Body of pancreas (tissue), 4 donors: ENCODE data around the gene PANX2. TPM values are rescaled to one million over a fixed set of nuclear protein-coding genes. Genes with fewer than 3 reads are reported as not detected.

ENCODE experiments used
- ATAC-seq: fragments of 150-250 bp; one replicate; pipeline ENCODE4 v1.9.1; 2016
- DNase-seq, 4 donors: peaks; one replicate each; pipeline ENCODE4 v3.0.0-alpha.2; 2019
- H3K27ac ChIP-seq, 4 donors: fragments of 200-600 bp; sonication (generic); 1 replicate in 3 of 4; 2 replicates in 1 of 4; pipeline versions ENCODE4 v1.5.1 to v1.6.1; 2016 to 2019; ENCODE audit warnings: mild to moderate bottlenecking in 1 of 4, mixed read lengths in 1 of 4, moderate library complexity in 1 of 4
- H3K27me3 ChIP-seq, 2 donors: fragments of 200-600 bp; sonication (generic); one replicate each; pipeline ENCODE4 v1.6.0; 2016; ENCODE audit warnings: mild to moderate bottlenecking in 1 of 2
- H3K36me3 ChIP-seq, 2 donors: fragments of 200-600 bp; sonication (generic); replicated peaks in 1 of 2; 2 replicates each; pipeline ENCODE4 v1.5.1; 2016; ENCODE audit warnings: low read depth in 2 of 2; ENCODE audit not compliant: insufficient read depth in 1 of 2
- H3K4me1 ChIP-seq: fragments of 200-600 bp; sonication (generic); one replicate; pipeline ENCODE4 v1.6.0; 2016
- H3K4me3 ChIP-seq, 2 donors: fragments of 200-600 bp; sonication (generic); 1 replicate in 1 of 2; 2 replicates in 1 of 2; pipeline ENCODE4 v1.5.1; 2016 to 2019
- H3K9me3 ChIP-seq, 3 donors: fragments of 200-600 bp; sonication (generic); 1 replicate in 2 of 3; 2 replicates in 1 of 3; pipeline ENCODE4 v1.5.1; 2016
- POLR2A ChIP-seq, 3 donors: fragments of 450-650 bp; IDR thresholded peaks; one replicate each; pipeline ENCODE4 v1.6.1; 2016; ENCODE audit warnings: antibody characterized with exemption in 3 of 3, mild to moderate bottlenecking in 2 of 3
- WGBS, 2 donors: methylation state at CpG; one replicate each; pipeline ENCODE4 v1.1.5; 2017; 5-methylcytosine and 5-hydroxymethylcytosine counted together
- intact Hi-C: fragments of 100-400 bp; cut with DNase I; formaldehyde crosslinking; loops from one replicate; pipeline ENCODE4 v1.15.1; 2023
- total RNA-seq, 2 donors: library from RNA; depleted of rRNA; stranded (reverse); fragments of >200 nt; gene quantifications; one replicate each; pipeline ENCODE4 v1.1.0, GENCODE V29; 2016
- TF ChIP-seq, protein P1 (sequence below), 7 experiments: fragments of 450-650 bp in 4 of 7; fragments of 200-600 bp in 3 of 7; sonication (generic) in 3 of 7; IDR thresholded peaks; one replicate each; pipeline ENCODE4 v1.5.1; 2016 to 2019; ENCODE audit warnings: antibody characterized with exemption in 7 of 7

The PANX2 gene
- total RNA-seq, 2 donors from 2014 or later: 0.33 to 3.1 TPM

DNA sequence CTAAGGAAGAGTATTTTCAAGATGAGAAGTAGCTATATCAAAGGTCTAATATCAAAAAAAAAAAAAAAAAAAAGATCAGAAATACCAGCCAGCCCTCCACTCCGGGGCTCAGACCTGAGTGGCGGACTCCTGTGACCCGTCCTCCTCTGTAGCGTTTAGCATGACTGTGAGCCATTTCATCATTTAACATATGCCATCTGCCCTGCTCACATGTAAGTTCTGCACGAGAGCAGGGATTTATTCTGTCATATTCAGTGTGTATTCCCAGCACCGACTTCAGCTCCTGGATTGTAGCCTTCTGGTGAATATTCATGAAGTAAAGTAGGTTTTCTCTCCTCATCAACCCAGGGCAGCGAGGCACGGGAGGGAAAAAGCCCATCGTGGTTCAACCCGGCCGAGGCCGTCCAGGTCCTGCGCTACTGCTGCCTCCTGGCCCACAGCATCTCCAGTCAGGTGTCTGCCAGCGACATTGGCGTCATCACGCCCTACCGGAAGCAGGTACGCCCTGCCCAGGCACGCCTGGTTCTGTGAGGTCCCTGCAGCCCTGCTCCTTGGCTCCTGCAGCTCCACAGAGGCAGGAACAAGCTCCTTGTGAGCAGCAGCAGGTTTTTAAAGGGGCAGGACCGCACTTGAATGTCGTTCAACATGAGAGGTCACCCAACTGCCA is 12.7 kb upstream of the PANX2 start:
- Histone ChIP-seq H3K9me3 (no peaks in the 10 kb centered on the region), H3K4me1 (no peaks in the 10 kb centered on the region), H3K4me3 (no peak overlapping the region), H3K36me3 (no peaks in the 10 kb centered on the region), H3K27ac (no peak overlapping the region), H3K27me3 (no peaks in the 10 kb centered on the region)
- intact Hi-C loops: no loop called here
- WGBS, 2 donors: 64 to 73% methylated on average over 18 to 21 of the region's 21 CpGs
- DNase-seq (no peak), ATAC-seq (no peak)
- TF ChIP-seq POLR2A (IDR thresholded peaks at IDR 0.05): no peak
- TF ChIP-seq, protein P1, sequence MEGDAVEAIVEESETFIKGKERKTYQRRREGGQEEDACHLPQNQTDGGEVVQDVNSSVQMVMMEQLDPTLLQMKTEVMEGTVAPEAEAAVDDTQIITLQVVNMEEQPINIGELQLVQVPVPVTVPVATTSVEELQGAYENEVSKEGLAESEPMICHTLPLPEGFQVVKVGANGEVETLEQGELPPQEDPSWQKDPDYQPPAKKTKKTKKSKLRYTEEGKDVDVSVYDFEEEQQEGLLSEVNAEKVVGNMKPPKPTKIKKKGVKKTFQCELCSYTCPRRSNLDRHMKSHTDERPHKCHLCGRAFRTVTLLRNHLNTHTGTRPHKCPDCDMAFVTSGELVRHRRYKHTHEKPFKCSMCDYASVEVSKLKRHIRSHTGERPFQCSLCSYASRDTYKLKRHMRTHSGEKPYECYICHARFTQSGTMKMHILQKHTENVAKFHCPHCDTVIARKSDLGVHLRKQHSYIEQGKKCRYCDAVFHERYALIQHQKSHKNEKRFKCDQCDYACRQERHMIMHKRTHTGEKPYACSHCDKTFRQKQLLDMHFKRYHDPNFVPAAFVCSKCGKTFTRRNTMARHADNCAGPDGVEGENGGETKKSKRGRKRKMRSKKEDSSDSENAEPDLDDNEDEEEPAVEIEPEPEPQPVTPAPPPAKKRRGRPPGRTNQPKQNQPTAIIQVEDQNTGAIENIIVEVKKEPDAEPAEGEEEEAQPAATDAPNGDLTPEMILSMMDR (IDR thresholded peaks at IDR 0.05): no peak

DNA sequence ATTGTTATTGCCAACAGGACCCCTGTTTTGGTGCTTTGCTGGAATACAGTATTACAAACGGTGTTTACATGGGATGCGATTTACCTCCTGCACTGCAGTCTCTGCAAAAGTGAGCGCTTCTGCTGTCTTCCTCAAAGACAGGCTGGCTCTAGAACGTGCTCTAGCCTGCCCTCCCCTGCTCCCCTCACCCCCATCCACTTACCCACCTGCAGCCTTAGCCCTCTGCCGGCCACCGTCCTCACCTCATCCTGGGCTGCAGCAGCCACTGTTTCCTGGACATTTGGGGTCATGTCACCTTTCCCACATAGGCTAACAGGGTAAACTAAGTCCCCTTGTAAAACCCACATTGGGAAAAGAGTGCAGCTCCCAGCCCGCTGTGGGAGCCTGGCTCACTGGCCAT is 9.6 kb upstream of the PANX2 start:
- Histone ChIP-seq H3K36me3 (no peaks in the 10 kb centered on the region), H3K9me3 (no peaks in the 10 kb centered on the region), H3K4me1 (no peaks in the 10 kb centered on the region), H3K4me3 (no peak overlapping the region), H3K27me3 (no peaks in the 10 kb centered on the region), H3K27ac (no peak overlapping the region)
- WGBS, 2 donors: 89 to 90% methylated on average over 7 of the region's 7 CpGs
- no peak for DNase-seq
- intact Hi-C loops: no loop called here
- no peak for ATAC-seq
- TF ChIP-seq POLR2A (IDR thresholded peaks at IDR 0.05): no peak
- TF ChIP-seq, protein P1 (IDR thresholded peaks at IDR 0.05): no peak

GRCh38 chr22:50161508-50162390 is 8.8 kb upstream of the PANX2 start:
- no peaks in the 10 kb centered on the region for H3K27me3 ChIP-seq
- 75 to 83% methylated on average over 6 to 23 of the region's 23 CpGs for WGBS, 2 donors

DNA sequence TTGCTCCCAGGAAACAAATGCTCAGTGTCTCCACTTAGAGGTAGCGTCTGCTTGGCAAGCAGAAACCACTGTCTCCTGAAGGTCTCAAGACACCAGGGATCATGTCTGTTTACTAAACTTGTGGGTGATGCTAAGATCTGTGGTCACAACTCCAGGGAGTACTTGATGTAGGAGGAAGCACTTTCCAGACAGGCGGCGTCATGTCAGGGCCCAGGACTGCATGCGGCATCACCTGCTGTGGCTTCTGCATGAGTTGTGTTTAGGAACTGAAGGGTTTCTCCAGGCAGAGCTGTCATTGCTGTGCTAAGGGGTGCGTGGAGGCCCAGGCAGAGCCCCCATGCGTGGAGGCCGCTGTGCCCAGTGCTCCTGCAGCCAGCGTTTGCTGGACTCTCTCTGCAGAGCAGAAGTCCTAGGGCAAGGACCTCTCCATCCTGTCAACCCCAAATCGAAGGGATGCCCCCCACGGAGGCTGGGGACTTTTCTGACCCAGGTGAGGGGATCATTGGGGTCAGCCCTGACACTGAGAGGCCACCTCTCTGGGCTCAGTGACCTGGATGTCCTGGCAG is 8.1 kb upstream of the PANX2 start:
- no peak for ATAC-seq
- intact Hi-C loops: no loop called here
- Histone ChIP-seq H3K9me3 (no peaks in the 10 kb centered on the region), H3K27me3 (no peaks in the 10 kb centered on the region), H3K4me1 (no peaks in the 10 kb centered on the region), H3K4me3 (no peak overlapping the region), H3K27ac (no peak overlapping the region), H3K36me3 (no peaks in the 10 kb centered on the region)
- DNase-seq: no peak
- WGBS, 2 donors: 77 to 83% methylated on average over 8 to 10 of the region's 10 CpGs
- TF ChIP-seq POLR2A (IDR thresholded peaks at IDR 0.05): no peak
- TF ChIP-seq, protein P1 (IDR thresholded peaks at IDR 0.05): no peak

More at GRCh38 chr22:50161508-50162390, 8.8 kb upstream of the PANX2 start:
- Histone ChIP-seq H3K4me3 (no peak overlapping the region), H3K36me3 (no peaks in the 10 kb centered on the region), H3K4me1 (no peaks in the 10 kb centered on the region), H3K9me3 (no peaks in the 10 kb centered on the region), H3K27ac (no peak overlapping the region)
- intact Hi-C loops: no loop called here
- TF ChIP-seq, protein P1 (IDR thresholded peaks at IDR 0.05): no peak
- TF ChIP-seq POLR2A (IDR thresholded peaks at IDR 0.05): no peak
- DNase-seq (no peak), ATAC-seq (no peak)
